SU-DHL-6 (cell line): ENCODE measurements around the gene ENPP5.

Experiments used
- CTCF ChIP-seq: fragments of 200-600 bp; sonication (generic); IDR thresholded peaks from one replicate; pipeline ENCODE4 v1.5.1; 2017; ENCODE audit warnings: antibody characterized with exemption, mild to moderate bottlenecking, low read length, moderate library complexity; ENCODE audit not compliant: insufficient read depth, poor library complexity, severe bottlenecking
- EZH2phosphoT487 ChIP-seq: fragments of 200-600 bp; sonication (generic), shearing (Covaris generic); conservative IDR thresholded peaks from 2 replicates; pipeline ENCODE4 v1.6.1; 2018; ENCODE audit warnings: mild to moderate bottlenecking, antibody characterized with exemption, low read length, moderate library complexity, mixed read lengths

DNA sequence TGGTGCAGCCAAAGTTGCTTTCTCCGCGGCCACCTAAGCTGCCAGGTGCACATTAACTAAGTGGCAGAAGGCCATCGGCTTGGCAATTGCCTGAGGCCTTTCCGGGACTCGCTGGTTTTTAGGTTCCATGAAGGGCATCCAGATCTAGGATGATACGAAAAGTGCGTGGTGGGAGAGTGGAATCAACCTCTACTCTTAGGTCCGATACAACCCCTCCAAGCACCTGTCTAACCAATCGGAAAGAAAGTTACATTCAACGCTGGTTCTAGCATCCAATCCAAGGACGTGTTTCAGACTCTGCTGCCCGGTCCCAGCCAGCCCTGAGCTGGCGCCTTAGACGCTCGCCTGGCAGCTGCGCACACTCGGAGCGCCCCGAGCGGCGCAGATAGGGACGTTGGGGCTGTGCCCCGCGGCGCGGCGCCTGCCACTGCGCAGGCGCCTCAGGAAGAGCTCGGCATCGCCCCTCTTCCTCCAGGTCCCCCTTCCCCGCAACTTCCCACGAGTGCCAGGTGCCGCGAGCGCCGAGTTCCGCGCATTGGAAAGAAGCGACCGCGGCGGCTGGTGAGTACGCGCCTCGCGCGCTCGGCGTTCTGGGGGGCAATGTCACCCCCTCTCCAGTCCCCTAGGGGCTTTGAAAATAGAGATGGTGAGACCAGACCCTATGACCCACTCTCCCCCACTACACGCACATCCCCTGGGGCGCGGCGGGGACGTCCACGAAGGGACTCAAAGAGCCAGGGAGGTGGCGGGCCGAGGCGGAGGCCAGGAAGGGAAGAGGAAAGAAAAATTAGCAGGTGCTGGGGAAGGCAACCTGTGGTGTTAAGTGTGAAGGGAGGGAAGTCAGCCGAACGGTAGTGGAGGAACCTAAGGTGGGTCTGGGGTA is 40.9 kb downstream of the ENPP5 start, which contains the start of gene ENPP4:
- no peak for TF ChIP-seq CTCF
- TF ChIP-seq EZH2phosphoT487: no peak
